Lower lobe of right lung (tissue), 2 donors: ENCODE results near the gene ZFHX3. TPM values are rescaled to one million over a fixed set of nuclear protein-coding genes. Genes with fewer than 3 reads are reported as not detected.

Experiments used
- ATAC-seq, 2 donors: fragments of 200-7000 bp; cut with Tn5 transposase; one replicate each; pipeline ENCODE4 v1.9.1; 2020 to 2022; ENCODE audit warnings: mild to moderate bottlenecking in 2 of 2, moderate library complexity in 2 of 2
- DNase-seq: peaks from one replicate; pipeline ENCODE4 v3.0.0-alpha.2; 2020
- H3K27ac ChIP-seq: fragments of 200-600 bp; one replicate; pipeline ENCODE4 v1.8.0; 2022
- H3K27me3 ChIP-seq: fragments of 200-600 bp; one replicate; pipeline ENCODE4 v1.8.0; 2022; ENCODE audit warnings: low read depth
- H3K36me3 ChIP-seq: fragments of 200-600 bp; one replicate; pipeline ENCODE4 v1.8.0; 2022; ENCODE audit warnings: mild to moderate bottlenecking
- H3K4me1 ChIP-seq: fragments of 200-600 bp; one replicate; pipeline ENCODE4 v1.8.0; 2022
- H3K4me3 ChIP-seq: fragments of 200-600 bp; one replicate; pipeline ENCODE4 v1.8.0; 2022; ENCODE audit warnings: mild to moderate bottlenecking
- H3K9me3 ChIP-seq: fragments of 200-600 bp; one replicate; pipeline ENCODE4 v1.8.0; 2022
- CTCF ChIP-seq: fragments of 200-600 bp; IDR thresholded peaks from one replicate; pipeline ENCODE4 v1.8.0; 2022; ENCODE audit warnings: antibody characterized with exemption, mild to moderate bottlenecking
- intact Hi-C: fragments of 100-400 bp; cut with DNase I; formaldehyde crosslinking; loops from one replicate; pipeline ENCODE4 v1.11.0; 2022
- total RNA-seq: library from RNA; stranded (reverse); fragmentation: NEBNext Ultra II Directional; extraction: Animal tissue kit (Norgen Biotek cat#: 25700); gene quantifications from one replicate; pipeline ENCODE4 v1.2.1, GENCODE V29; 2021
- donor health status: DM: no; HTN: yes; CAD: no; lungs with severe emphysema.

Gene ZFHX3
- total RNA-seq, 1 donor from 2014 or later = 29.3 TPM

- no peak for DNase-seq
- Histone ChIP-seq H3K4me3 (no peak overlapping the region), H3K4me1 (peaks cover 56% of the 10 kb centered on the region), H3K27me3 (no peaks in the 10 kb centered on the region), H3K36me3 (no peaks in the 10 kb centered on the region), H3K27ac (no peak overlapping the region), H3K9me3 (no peaks in the 10 kb centered on the region)
- no peak for ATAC-seq
- intact Hi-C loops = no loop called here
- no peak for TF ChIP-seq CTCF
Observed at GRCh38 chr16:72925631-72925979, 122.3 kb downstream of the ZFHX3 start.

- no peak overlapping the region for H3K27ac ChIP-seq
- H3K27me3 ChIP-seq = no peaks in the 10 kb centered on the region
- intact Hi-C loops = no loop called here
- TF ChIP-seq CTCF = no peak
- DNase-seq (no peak), ATAC-seq (peak; percentile 51 to 55)
- H3K4me3 ChIP-seq = no peak overlapping the region
- H3K9me3 ChIP-seq = no peaks in the 10 kb centered on the region
- H3K4me1 ChIP-seq = peaks cover 50% of the 10 kb centered on the region
- H3K36me3 ChIP-seq = no peaks in the 10 kb centered on the region
Observed at GRCh38 chr16:72924927-72925630, 122.8 kb downstream of the ZFHX3 start.

- H3K4me1 ChIP-seq = peaks cover 45% of the 10 kb centered on the region
- ATAC-seq (no peak), DNase-seq (no peak)
- no peak for TF ChIP-seq CTCF
- H3K4me3 ChIP-seq = no peak overlapping the region
- no peaks in the 10 kb centered on the region for H3K9me3 ChIP-seq
- intact Hi-C loops = no loop called here
- H3K27ac ChIP-seq = no peak overlapping the region
- H3K36me3 ChIP-seq = no peaks in the 10 kb centered on the region
- no peaks in the 10 kb centered on the region for H3K27me3 ChIP-seq
Observed at GRCh38 chr16:72924537-72924926, 123.4 kb downstream of the ZFHX3 start.

- TF ChIP-seq CTCF = no peak
- intact Hi-C loops = no loop called here
- ATAC-seq (no peak), DNase-seq (no peak)
- H3K4me3 ChIP-seq = no peak overlapping the region
- H3K9me3 ChIP-seq = no peaks in the 10 kb centered on the region
- peaks cover 37% of the 10 kb centered on the region for H3K4me1 ChIP-seq
- H3K27ac ChIP-seq = no peak overlapping the region
- no peaks in the 10 kb centered on the region for H3K27me3 ChIP-seq
- H3K36me3 ChIP-seq = no peaks in the 10 kb centered on the region
Observed at GRCh38 chr16:72923757-72924156, 124.2 kb downstream of the ZFHX3 start.

- TF ChIP-seq CTCF = no peak
- no peaks in the 10 kb centered on the region for H3K9me3 ChIP-seq
- H3K4me1 ChIP-seq = peaks cover 30% of the 10 kb centered on the region
- DNase-seq = no peak
- no peaks in the 10 kb centered on the region for H3K36me3 ChIP-seq
- no peak overlapping the region for H3K27ac ChIP-seq
- intact Hi-C loops = no loop called here
- ATAC-seq = no peak
- H3K4me3 ChIP-seq = no peak overlapping the region
- no peaks in the 10 kb centered on the region for H3K27me3 ChIP-seq
Observed at GRCh38 chr16:72922714-72923113, 125.2 kb downstream of the ZFHX3 start.
